PC-3 (cell line): Measurements from ENCODE around the gene B4GALNT3.

Experiments used
- EZH2 ChIP-seq: fragments of 300-600 bp; sonication (generic); IDR thresholded peaks from one replicate; pipeline ENCODE4 v1.6.1; 2017; ENCODE audit warnings: antibody characterized with exemption, mild to moderate bottlenecking, low read length; ENCODE audit not compliant: unreplicated experiment
- EZH2phosphoT487 ChIP-seq: fragments of 300-600 bp; sonication (generic); IDR thresholded peaks from 2 replicates; pipeline ENCODE4 v1.6.1; 2018; ENCODE audit warnings: mild to moderate bottlenecking, antibody characterized with exemption, low read length, borderline replicate concordance
- TF ChIP-seq, protein P1 (sequence below): fragments of 300-600 bp; sonication (generic); conservative IDR thresholded peaks from 2 replicates; pipeline ENCODE4 v1.5.1; 2017; ENCODE audit warnings: antibody characterized with exemption, low read depth, mild to moderate bottlenecking, low read length

GRCh38 chr12:542395-543113 is 82.8 kb downstream of the B4GALNT3 start:
- TF ChIP-seq, protein P1, sequence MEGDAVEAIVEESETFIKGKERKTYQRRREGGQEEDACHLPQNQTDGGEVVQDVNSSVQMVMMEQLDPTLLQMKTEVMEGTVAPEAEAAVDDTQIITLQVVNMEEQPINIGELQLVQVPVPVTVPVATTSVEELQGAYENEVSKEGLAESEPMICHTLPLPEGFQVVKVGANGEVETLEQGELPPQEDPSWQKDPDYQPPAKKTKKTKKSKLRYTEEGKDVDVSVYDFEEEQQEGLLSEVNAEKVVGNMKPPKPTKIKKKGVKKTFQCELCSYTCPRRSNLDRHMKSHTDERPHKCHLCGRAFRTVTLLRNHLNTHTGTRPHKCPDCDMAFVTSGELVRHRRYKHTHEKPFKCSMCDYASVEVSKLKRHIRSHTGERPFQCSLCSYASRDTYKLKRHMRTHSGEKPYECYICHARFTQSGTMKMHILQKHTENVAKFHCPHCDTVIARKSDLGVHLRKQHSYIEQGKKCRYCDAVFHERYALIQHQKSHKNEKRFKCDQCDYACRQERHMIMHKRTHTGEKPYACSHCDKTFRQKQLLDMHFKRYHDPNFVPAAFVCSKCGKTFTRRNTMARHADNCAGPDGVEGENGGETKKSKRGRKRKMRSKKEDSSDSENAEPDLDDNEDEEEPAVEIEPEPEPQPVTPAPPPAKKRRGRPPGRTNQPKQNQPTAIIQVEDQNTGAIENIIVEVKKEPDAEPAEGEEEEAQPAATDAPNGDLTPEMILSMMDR = no peak
- no peak for TF ChIP-seq EZH2phosphoT487
- no peak for TF ChIP-seq EZH2
